22Rv1 (cell line): ENCODE data around the gene SRPK1.

Experiments used
- CTCF ChIP-seq: fragments of 450-650 bp; IDR thresholded peaks from 2 replicates; pipeline ENCODE4 v1.5.1; 2017; ENCODE audit warnings: mild to moderate bottlenecking
- ZFX ChIP-seq: fragments of 450-650 bp; IDR thresholded peaks from 2 replicates; pipeline ENCODE4 v1.6.1; 2017; ENCODE audit warnings: antibody characterized with exemption, borderline replicate concordance

- TF ChIP-seq CTCF (no peak), ZFX (no peak)
Measured at GRCh38 chr6:35931120-35931561, 10.2 kb upstream of the SRPK1 start.
